Epithelial cell of esophagus (primary cell): ENCODE measurements around the gene C2orf68.
A peak's percentile ranks its signal among the peaks of the same experiment; 100 is the strongest.
"Not testable (repeated sequence)": the region's sequence is repeated elsewhere in the genome, so short reads cannot be mapped to it uniquely, and the experiment has no call there.

ENCODE experiments used
- DNase-seq: peaks from one replicate; pipeline ENCODE4 v3.0.0; 2010; ENCODE audit warnings: low read depth
- H3K4me3 ChIP-seq: 2 replicates; pipeline ENCODE4 v1.5.1; 2011; ENCODE audit warnings: mild to moderate bottlenecking, low read length, control low read depth
- CTCF ChIP-seq: IDR thresholded peaks from 2 replicates; pipeline ENCODE4 v1.5.1; 2011; ENCODE audit warnings: low read depth, mild to moderate bottlenecking, low read length, control low read depth, inconsistent platforms; ENCODE audit not compliant: insufficient read depth; ENCODE audit errors: missing control alignments

C2orf68 gene

DNA sequence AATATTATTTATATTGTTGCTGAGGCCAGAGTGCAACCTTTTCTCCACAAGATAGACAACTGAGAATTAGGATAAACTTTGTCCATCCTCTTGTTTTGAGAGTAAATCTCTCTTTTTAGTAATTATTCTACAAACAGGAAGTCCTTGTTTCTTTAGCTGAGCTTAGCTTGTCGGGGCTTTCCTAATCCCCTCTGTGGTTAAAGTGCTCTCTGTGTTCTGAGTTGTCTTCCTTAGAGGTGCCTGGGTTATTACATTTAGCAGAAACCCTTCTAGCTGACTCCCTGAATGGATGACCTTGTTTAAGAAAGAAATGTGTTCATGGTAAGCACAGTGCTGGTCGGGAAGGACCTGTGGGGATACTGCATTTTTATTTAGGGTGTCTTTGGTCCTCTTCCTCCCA is 16.8 kb upstream of the C2orf68 start:
- TF ChIP-seq CTCF = no peak
- no peak overlapping the region for H3K4me3 ChIP-seq
- DNase-seq = no peak

DNA sequence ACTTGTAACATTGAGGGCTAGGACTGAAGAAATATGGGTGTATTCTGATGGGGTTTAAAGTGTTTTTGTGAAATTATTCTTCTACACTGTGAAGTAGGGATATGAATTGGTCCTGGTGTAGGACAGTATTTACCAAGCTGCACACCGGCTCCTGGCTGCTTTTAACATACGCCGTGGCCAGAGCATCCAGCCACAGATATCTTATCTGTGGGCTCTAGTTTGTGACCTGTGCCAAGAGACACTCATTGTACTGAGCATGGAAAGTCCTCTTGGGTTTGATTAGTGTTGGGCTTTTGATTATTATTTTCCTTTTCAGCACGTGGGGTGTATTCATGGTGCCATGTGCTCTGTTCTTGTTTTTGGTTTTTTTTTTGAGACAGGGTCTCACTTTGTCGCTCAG is 12.1 kb upstream of the C2orf68 start:
- DNase-seq = no peak
- no peak for TF ChIP-seq CTCF
- H3K4me3 ChIP-seq = no peak overlapping the region

DNA sequence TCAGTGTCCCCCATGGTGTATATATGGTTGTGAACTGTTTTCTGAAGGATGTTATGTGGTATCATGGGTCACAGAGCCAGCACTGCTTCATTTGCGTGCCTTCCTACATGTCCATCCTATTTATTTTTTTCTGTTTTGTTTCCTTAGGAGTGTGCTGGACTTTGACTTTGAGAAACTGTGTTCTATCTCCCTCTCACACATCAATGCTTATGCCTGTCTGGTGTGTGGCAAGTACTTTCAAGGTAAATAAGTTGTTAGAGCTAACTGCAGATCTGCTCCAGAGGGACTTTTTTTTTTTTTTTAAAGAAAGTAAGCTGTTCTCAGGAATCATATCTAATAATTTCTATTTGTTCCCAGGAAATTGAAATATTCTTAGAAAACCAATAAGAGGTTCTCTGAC is 9.5 kb upstream of the C2orf68 start:
- no peak for DNase-seq
- no peak overlapping the region for H3K4me3 ChIP-seq
- no peak for TF ChIP-seq CTCF

DNA sequence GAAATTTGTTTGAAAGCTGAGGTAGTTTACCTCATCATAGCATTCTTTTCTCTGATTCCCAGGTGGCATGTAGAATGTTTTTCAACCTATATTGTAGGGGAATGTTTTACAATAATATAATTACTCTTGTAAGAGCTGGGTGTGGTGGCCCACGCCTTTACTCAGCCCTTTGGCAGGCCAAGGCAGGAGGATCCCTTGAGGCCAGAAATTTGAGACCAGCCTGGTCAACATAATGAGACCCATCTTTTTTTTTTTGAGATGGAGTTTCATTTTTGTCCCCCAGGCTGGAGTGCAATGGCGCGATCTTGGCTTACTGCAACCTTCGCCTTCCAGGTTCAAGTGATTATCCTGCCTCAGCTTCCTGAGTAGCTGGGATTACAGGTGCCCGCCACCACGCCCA is 7.8 kb upstream of the C2orf68 start:
- H3K4me3 ChIP-seq = no peak overlapping the region
- peak; percentile 43 for DNase-seq
- TF ChIP-seq CTCF = no peak

- H3K4me3 ChIP-seq, DNase-seq: not testable (repeated sequence)
These were observed 5.9 kb upstream of the C2orf68 start for GRCh38 chr2:85617723-85618122.

- no peak for DNase-seq
- H3K4me3 ChIP-seq = no peak overlapping the region
- TF ChIP-seq CTCF = no peak
These were observed 3.5 kb upstream of the C2orf68 start for GRCh38 chr2:85615413-85615728.

DNA sequence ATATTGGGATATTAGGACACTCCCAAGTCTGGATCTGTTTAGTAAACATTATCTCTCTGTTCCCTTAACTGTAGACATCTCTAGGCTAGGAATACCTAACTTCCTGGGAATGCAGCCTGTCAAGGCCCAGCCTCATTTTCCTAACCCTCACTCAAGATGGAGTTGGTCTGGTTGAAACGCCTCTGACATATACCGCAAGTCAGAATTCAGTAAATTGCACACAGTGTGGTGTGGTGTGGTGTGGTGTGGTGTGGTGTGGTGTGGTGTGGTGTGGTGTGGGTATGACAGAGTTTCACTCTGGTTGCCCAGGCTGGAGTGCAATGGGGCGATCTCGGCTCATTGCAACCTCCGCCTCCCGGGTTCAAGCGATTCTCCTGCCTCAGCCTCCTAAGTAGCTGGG is 2.9 kb upstream of the C2orf68 start:
- not testable (repeated sequence) for H3K4me3 ChIP-seq, DNase-seq

DNA sequence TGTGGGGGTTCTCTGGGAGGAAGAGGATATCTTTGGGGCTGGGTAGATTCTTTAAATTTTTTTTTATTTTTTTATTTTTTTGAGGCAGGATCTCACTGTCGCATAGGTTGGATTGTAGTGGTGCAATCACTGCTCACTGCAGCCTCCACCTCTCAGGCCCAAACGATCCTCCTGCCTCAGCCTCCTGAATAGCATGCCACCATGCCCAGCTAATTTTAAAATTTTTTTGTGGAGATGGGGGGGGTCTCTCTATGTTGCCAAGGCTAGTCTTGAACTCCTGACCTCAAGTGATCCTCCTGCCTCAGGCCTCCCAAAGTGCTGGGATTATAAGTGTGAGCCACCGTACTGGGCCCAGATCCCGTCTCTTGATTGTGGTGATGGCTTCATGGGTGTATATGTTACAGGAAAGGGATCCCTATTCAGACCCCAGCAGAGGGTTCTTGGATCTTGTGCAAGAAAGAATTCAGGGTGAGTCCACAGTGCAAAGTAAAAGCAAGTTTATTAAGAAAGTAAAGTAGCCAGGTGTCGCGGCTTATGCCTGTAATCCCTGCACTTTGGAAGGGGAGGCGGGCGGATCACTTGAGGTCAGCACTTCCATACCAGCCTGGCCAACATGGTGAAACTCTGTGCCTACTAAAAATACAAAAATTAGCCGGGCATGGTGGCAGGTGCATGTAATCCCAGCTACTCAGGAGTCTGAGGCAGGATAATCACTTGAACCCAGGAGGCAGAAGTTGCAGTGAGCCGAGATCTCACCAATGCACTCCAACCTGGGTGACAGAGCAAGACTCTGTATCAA is 2.0 kb upstream of the C2orf68 start:
- no peak overlapping the region for H3K4me3 ChIP-seq
- TF ChIP-seq CTCF = no peak
- no peak for DNase-seq
